Measurements from ENCODE around the gene MCRIP1. TPM values are rescaled to one million over a fixed set of nuclear protein-coding genes. Genes with fewer than 3 reads are reported as not detected.

The MCRIP1 gene
- total RNA-seq, 2 donors from 2014 or later = 164 to 183 TPM

- Histone ChIP-seq H3K36me3 (ENCODE audit: control insufficient read depth, insufficient read depth, low read length) (no peaks in the 10 kb centered on the region), H3K27me3 (ENCODE audit: control insufficient read depth, insufficient read depth, low read length, poor library complexity, severe bottlenecking) (peaks cover 74% of the 10 kb centered on the region), H3K4me1 (ENCODE audit: control insufficient read depth, insufficient read depth, low read length) (no peaks in the 10 kb centered on the region), H3K9ac (ENCODE audit: extremely low read depth, low read length, poor library complexity, severe bottlenecking) (no peak overlapping the region), H3K9me3 (ENCODE audit: control insufficient read depth, low read length) (peaks cover 7% of the 10 kb centered on the region), H3K4me3 (ENCODE audit: low read length) (no peak overlapping the region), H3K27ac (ENCODE audit: low read depth, low read length) (no peak overlapping the region)
- Mint-ChIP-seq H3K4me1 (no peaks in the 10 kb centered on the region), H3K27me3 (ENCODE audit: insufficient read depth) (peaks cover 76% of the 10 kb centered on the region), H3K4me3 (peak overlapping the region; percentile 46), H3K27ac (no peak overlapping the region), H3K9me3 (peaks cover 8% of the 10 kb centered on the region), H3K36me3 (ENCODE audit: low read depth) (no peaks in the 10 kb centered on the region)
- no peak for TF ChIP-seq CTCF (conservative IDR thresholded peaks at IDR 0.05)
- DNase-seq = peak; percentile 79
- WGBS, 2 experiments (ENCODE audit: insufficient coverage in 1 of 2, insufficient read length in 1 of 2) = 11 to 14% methylated on average over 13 to 65 of the region's 65 CpGs
Observed at GRCh38 chr17:81804559-81805399, 28.3 kb downstream of the MCRIP1 start.

GRCh38 chr17:81803728-81804558 is 29.1 kb downstream of the MCRIP1 start, which contains the start of gene GCGR:
GCGR (plus strand) TSS chr17:81804150; CDS start chr17:81809019, 4,869 bp downstream.
- no peaks in the 10 kb centered on the region for H3K36me3 Mint-ChIP-seq (ENCODE audit: low read depth)
- H3K27me3 ChIP-seq (ENCODE audit: control insufficient read depth, insufficient read depth, low read length, poor library complexity, severe bottlenecking) = peaks cover 74% of the 10 kb centered on the region
- peaks cover 79% of the 10 kb centered on the region for H3K27me3 Mint-ChIP-seq (ENCODE audit: insufficient read depth)
- no peaks in the 10 kb centered on the region for H3K36me3 ChIP-seq (ENCODE audit: control insufficient read depth, insufficient read depth, low read length)
- H3K9me3 Mint-ChIP-seq = peaks cover 15% of the 10 kb centered on the region
- H3K9ac ChIP-seq (ENCODE audit: extremely low read depth, low read length, poor library complexity, severe bottlenecking) = no peak within 1 kb of the TSS
- H3K9me3 ChIP-seq (ENCODE audit: control insufficient read depth, low read length) = peaks cover 7% of the 10 kb centered on the region
- H3K4me3 Mint-ChIP-seq = peak within 1 kb of the TSS; percentile 46
- 3 to 6% methylated on average over 36 to 110 of the region's 110 CpGs for WGBS, 2 experiments (ENCODE audit: insufficient coverage in 1 of 2, insufficient read length in 1 of 2)
- no peak for TF ChIP-seq CTCF (conservative IDR thresholded peaks at IDR 0.05)
- H3K4me1 Mint-ChIP-seq = no peaks in the 10 kb centered on the region
- no peaks in the 10 kb centered on the region for H3K4me1 ChIP-seq (ENCODE audit: control insufficient read depth, insufficient read depth, low read length)
- DNase-seq = no peak
- H3K27ac ChIP-seq (ENCODE audit: low read depth, low read length) = no peak within 1 kb of the TSS
- no peak within 1 kb of the TSS for H3K4me3 ChIP-seq (ENCODE audit: low read length)
- H3K27ac Mint-ChIP-seq = no peak within 1 kb of the TSS

GRCh38 chr17:81802856-81803643 is 30.0 kb downstream of the MCRIP1 start:
- TF ChIP-seq CTCF (conservative IDR thresholded peaks at IDR 0.05) = no peak
- WGBS, 2 experiments (ENCODE audit: insufficient coverage in 1 of 2, insufficient read length in 1 of 2) = 29 to 46% methylated on average over 22 to 26 of the region's 26 CpGs
- H3K4me3 Mint-ChIP-seq = peak overlapping the region; percentile 38
- H3K27ac ChIP-seq (ENCODE audit: low read depth, low read length) = no peak overlapping the region
- peaks cover 7% of the 10 kb centered on the region for H3K9me3 ChIP-seq (ENCODE audit: control insufficient read depth, low read length)
- H3K9me3 Mint-ChIP-seq = peaks cover 18% of the 10 kb centered on the region
- H3K27ac Mint-ChIP-seq = no peak overlapping the region
- no peaks in the 10 kb centered on the region for H3K4me1 ChIP-seq (ENCODE audit: control insufficient read depth, insufficient read depth, low read length)
- no peak overlapping the region for H3K4me3 ChIP-seq (ENCODE audit: low read length)
- no peak for DNase-seq
- peaks cover 75% of the 10 kb centered on the region for H3K27me3 Mint-ChIP-seq (ENCODE audit: insufficient read depth)
- H3K9ac ChIP-seq (ENCODE audit: extremely low read depth, low read length, poor library complexity, severe bottlenecking) = no peak overlapping the region
- no peaks in the 10 kb centered on the region for H3K36me3 Mint-ChIP-seq (ENCODE audit: low read depth)
- no peaks in the 10 kb centered on the region for H3K36me3 ChIP-seq (ENCODE audit: control insufficient read depth, insufficient read depth, low read length)
- peaks cover 74% of the 10 kb centered on the region for H3K27me3 ChIP-seq (ENCODE audit: control insufficient read depth, insufficient read depth, low read length, poor library complexity, severe bottlenecking)
- H3K4me1 Mint-ChIP-seq = no peaks in the 10 kb centered on the region

Measured in endodermal cell (in vitro differentiated cells).